Vagina (tissue), 2 donors: Measurements from ENCODE around the gene PPRC1. TPM values are rescaled to one million over a fixed set of nuclear protein-coding genes. Genes with fewer than 3 reads are reported as not detected.

Source experiments
- DNase-seq, 2 donors: peaks; one replicate each; pipeline ENCODE4 v3.0.0-alpha.2; 2017; ENCODE audit errors: extremely low spot score in 2 of 2
- H3K27ac ChIP-seq: fragments of 200-600 bp; sonication (generic); one replicate; pipeline ENCODE4 v1.5.1; 2019
- H3K27me3 ChIP-seq: fragments of 200-600 bp; sonication (generic); one replicate; pipeline ENCODE4 v1.5.1; 2019
- H3K36me3 ChIP-seq, 2 donors: fragments of 200-600 bp; sonication (generic); one replicate each; pipeline ENCODE4 v1.5.1; 2017 to 2019
- H3K4me1 ChIP-seq: fragments of 200-600 bp; sonication (generic); one replicate; pipeline ENCODE4 v1.5.1; 2019
- H3K4me3 ChIP-seq, 2 donors: fragments of 200-600 bp; sonication (generic); 1 replicate in 1 of 2; 2 replicates in 1 of 2; pipeline ENCODE4 v1.5.1; 2016 to 2019
- H3K9me3 ChIP-seq: fragments of 200-600 bp; sonication (generic); one replicate; pipeline ENCODE4 v1.5.1; 2019
- CTCF ChIP-seq, 3 experiments: fragments of 450-650 bp in 2 of 3; fragments of 200-600 bp in 1 of 3; sonication (generic) in 1 of 3; IDR thresholded peaks; one replicate each; pipeline ENCODE4 v1.5.1; 2017 to 2019; ENCODE audit warnings: antibody characterized with exemption in 3 of 3, mild to moderate bottlenecking in 2 of 3, moderate library complexity in 2 of 3
- POLR2A ChIP-seq, 2 donors: fragments of 450-650 bp; IDR thresholded peaks; one replicate each; pipeline ENCODE4 v1.6.1; 2017; ENCODE audit warnings: antibody characterized with exemption in 2 of 2, mild to moderate bottlenecking in 2 of 2, moderate library complexity in 2 of 2
- POLR2AphosphoS5 ChIP-seq, 2 donors: sonication (generic); formaldehyde crosslinking; IDR thresholded peaks; one replicate each; pipeline ENCODE4 v1.9.0; 2017; ENCODE audit warnings: antibody characterized with exemption in 2 of 2, mild to moderate bottlenecking in 2 of 2, low read depth in 1 of 2; ENCODE audit not compliant: insufficient read depth in 1 of 2
- intact Hi-C: fragments of 100-400 bp; cut with DNase I; formaldehyde crosslinking; loops from one replicate; pipeline ENCODE4 v1.15.1; 2023
- total RNA-seq: library from RNA; depleted of rRNA; stranded (reverse); fragments of >200 nt; gene quantifications from one replicate; pipeline ENCODE4 v1.2.3, GENCODE V29; 2016

Gene PPRC1
- total RNA-seq, 1 donor from 2014 or later, result 29.5 TPM

GRCh38 chr10:102172288-102172687 is 39.4 kb downstream of the PPRC1 start:
- Histone ChIP-seq H3K9me3 (no peaks in the 10 kb centered on the region), H3K4me3 (no peak overlapping the region), H3K27me3 (no peaks in the 10 kb centered on the region), H3K27ac (no peak overlapping the region), H3K36me3 (no peaks in the 10 kb centered on the region), H3K4me1 (peaks cover 13% of the 10 kb centered on the region)
- no peak for DNase-seq
- TF ChIP-seq CTCF (IDR thresholded peaks at IDR 0.05), result no peak
- TF ChIP-seq POLR2A (IDR thresholded peaks at IDR 0.05), result no peak
- intact Hi-C loops, result no loop called here

- no peaks in the 10 kb centered on the region for H3K4me1 ChIP-seq
- no peaks in the 10 kb centered on the region for H3K27me3 ChIP-seq
- H3K4me3 ChIP-seq, result no peak overlapping the region
- no peak overlapping the region for H3K27ac ChIP-seq
- DNase-seq, result no peak
- H3K36me3 ChIP-seq, result no peaks in the 10 kb centered on the region
- intact Hi-C loops, result no loop called here
- H3K9me3 ChIP-seq, result no peaks in the 10 kb centered on the region
- TF ChIP-seq POLR2A (IDR thresholded peaks at IDR 0.05) (no peak), CTCF (IDR thresholded peaks at IDR 0.05) (no peak), POLR2AphosphoS5 (IDR thresholded peaks at IDR 0.05; ENCODE audit: insufficient read depth in 1 of 2, low read depth in 1 of 2) (no peak)
These were observed 42.6 kb downstream of the PPRC1 start for GRCh38 chr10:102175415-102175814.

GRCh38 chr10:102184606-102185005 is 51.8 kb downstream of the PPRC1 start:
- H3K27me3 ChIP-seq, result no peaks in the 10 kb centered on the region
- no peaks in the 10 kb centered on the region for H3K36me3 ChIP-seq
- intact Hi-C loops, result no loop called here
- DNase-seq, result no peak
- H3K9me3 ChIP-seq, result no peaks in the 10 kb centered on the region
- peaks cover 5% of the 10 kb centered on the region for H3K4me1 ChIP-seq
- no peak overlapping the region for H3K4me3 ChIP-seq
- TF ChIP-seq CTCF (IDR thresholded peaks at IDR 0.05) (no peak), POLR2A (IDR thresholded peaks at IDR 0.05) (no peak), POLR2AphosphoS5 (IDR thresholded peaks at IDR 0.05; ENCODE audit: insufficient read depth in 1 of 2, low read depth in 1 of 2) (no peak)
- no peak overlapping the region for H3K27ac ChIP-seq

- DNase-seq, result no peak
- H3K27ac ChIP-seq, result no peak overlapping the region
- no peaks in the 10 kb centered on the region for H3K9me3 ChIP-seq
- H3K27me3 ChIP-seq, result no peaks in the 10 kb centered on the region
- peaks cover 5% of the 10 kb centered on the region for H3K4me1 ChIP-seq
- no peak overlapping the region for H3K4me3 ChIP-seq
- intact Hi-C loops, result no loop called here
- no peaks in the 10 kb centered on the region for H3K36me3 ChIP-seq
- TF ChIP-seq POLR2A (IDR thresholded peaks at IDR 0.05), result no peak
- no peak for TF ChIP-seq CTCF (IDR thresholded peaks at IDR 0.05)
- no peak for TF ChIP-seq POLR2AphosphoS5 (IDR thresholded peaks at IDR 0.05; ENCODE audit: insufficient read depth in 1 of 2, low read depth in 1 of 2)
These were observed 52.4 kb downstream of the PPRC1 start for GRCh38 chr10:102185272-102185671.

GRCh38 chr10:102185811-102186527 is 53.1 kb downstream of the PPRC1 start:
- Histone ChIP-seq H3K27ac (no peak overlapping the region), H3K4me1 (peaks cover 5% of the 10 kb centered on the region), H3K27me3 (no peaks in the 10 kb centered on the region), H3K9me3 (no peaks in the 10 kb centered on the region), H3K4me3 (no peak overlapping the region), H3K36me3 (no peaks in the 10 kb centered on the region)
- intact Hi-C loops, result no loop called here
- no peak for DNase-seq
- TF ChIP-seq POLR2A (IDR thresholded peaks at IDR 0.05) (no peak), POLR2AphosphoS5 (IDR thresholded peaks at IDR 0.05; ENCODE audit: insufficient read depth in 1 of 2, low read depth in 1 of 2) (no peak), CTCF (IDR thresholded peaks at IDR 0.05) (no peak)
